SU-DHL-6 (cell line): Measurements from ENCODE around the gene DEAF1.

Experiments used
- EZH2phosphoT487 ChIP-seq: fragments of 200-600 bp; sonication (generic), shearing (Covaris generic); conservative IDR thresholded peaks from 2 replicates; pipeline ENCODE4 v1.6.1; 2018; ENCODE audit warnings: mild to moderate bottlenecking, antibody characterized with exemption, low read length, moderate library complexity, mixed read lengths
- TF ChIP-seq, protein P1 (sequence below): fragments of 200-600 bp; sonication (generic); IDR thresholded peaks from one replicate; pipeline ENCODE4 v1.5.1; 2017; ENCODE audit warnings: antibody characterized with exemption, mild to moderate bottlenecking, low read length, moderate library complexity; ENCODE audit not compliant: insufficient read depth, poor library complexity, severe bottlenecking

DNA sequence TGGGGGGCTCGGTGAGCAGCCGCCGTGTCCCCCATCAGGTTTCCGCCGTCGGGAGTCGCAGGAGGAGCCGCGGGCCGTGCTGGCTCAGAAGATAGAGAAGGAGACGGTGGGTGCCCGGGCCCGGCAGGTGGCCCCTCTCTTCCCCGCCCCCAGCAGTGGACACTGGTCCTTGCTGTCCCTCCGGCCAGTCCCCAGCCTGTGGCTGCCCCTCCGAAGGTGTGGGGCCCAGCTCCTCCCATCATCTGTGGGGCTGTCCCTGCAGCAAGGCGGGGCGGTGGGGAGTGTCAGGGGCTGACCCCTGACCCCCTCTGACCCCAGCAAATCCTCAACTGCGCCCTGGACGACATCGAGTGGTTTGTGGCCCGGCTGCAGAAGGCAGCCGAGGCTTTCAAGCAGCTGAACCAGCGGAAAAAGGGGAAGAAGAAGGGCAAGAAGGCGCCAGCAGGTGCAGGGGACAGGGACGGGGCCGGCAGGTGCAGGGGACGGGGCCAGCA lies 26.3 kb upstream of the DEAF1 start:
- TF ChIP-seq, protein P1, sequence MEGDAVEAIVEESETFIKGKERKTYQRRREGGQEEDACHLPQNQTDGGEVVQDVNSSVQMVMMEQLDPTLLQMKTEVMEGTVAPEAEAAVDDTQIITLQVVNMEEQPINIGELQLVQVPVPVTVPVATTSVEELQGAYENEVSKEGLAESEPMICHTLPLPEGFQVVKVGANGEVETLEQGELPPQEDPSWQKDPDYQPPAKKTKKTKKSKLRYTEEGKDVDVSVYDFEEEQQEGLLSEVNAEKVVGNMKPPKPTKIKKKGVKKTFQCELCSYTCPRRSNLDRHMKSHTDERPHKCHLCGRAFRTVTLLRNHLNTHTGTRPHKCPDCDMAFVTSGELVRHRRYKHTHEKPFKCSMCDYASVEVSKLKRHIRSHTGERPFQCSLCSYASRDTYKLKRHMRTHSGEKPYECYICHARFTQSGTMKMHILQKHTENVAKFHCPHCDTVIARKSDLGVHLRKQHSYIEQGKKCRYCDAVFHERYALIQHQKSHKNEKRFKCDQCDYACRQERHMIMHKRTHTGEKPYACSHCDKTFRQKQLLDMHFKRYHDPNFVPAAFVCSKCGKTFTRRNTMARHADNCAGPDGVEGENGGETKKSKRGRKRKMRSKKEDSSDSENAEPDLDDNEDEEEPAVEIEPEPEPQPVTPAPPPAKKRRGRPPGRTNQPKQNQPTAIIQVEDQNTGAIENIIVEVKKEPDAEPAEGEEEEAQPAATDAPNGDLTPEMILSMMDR: no peak
- 0 out of 2 replicates have a peak, but pooled peaks have one; percentile 63 for TF ChIP-seq EZH2phosphoT487
